NK-92 treated with Interleukin-12 subunit alpha and Interleukin-12 subunit beta, amount 100 ng/mL, for 24 hours (cell line): ENCODE results near the gene SERTM1.

Experiments used
- DNase-seq: peaks from one replicate; lab custom pipeline; 2025; lab: John Stamatoyannopoulos, UW

SERTM1 gene

DNA sequence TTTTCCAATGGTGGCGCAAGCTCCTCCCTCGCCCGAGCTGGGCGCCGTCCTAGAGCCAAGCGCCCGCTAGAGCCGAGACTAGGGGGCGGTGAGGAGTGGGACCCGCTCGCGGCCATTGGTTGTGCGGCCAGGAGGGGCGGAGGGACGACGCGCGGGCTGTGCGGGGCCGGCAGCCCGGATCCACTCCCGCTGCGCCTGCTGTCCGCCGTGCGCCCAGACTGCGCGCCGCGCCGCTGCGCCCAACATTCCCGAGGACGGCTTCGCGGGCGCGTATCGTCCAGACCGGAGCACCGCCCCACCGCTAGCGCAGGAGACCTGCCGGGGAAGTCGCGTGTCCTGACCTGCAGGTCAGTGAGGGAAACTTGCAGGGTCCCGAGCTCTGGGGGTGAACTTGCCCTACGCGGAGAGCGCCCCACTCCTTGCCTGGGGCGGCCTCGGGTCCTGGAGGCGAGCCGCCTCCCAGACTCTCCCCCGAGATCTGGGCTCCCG is at the start of gene SERTM1:
Gene SERTM1 (plus strand): TSS at position 183 of the 489 bp plus-strand sequence. CDS start 21,059 bp downstream, outside the sequence.
- no peak for DNase-seq

DNA sequence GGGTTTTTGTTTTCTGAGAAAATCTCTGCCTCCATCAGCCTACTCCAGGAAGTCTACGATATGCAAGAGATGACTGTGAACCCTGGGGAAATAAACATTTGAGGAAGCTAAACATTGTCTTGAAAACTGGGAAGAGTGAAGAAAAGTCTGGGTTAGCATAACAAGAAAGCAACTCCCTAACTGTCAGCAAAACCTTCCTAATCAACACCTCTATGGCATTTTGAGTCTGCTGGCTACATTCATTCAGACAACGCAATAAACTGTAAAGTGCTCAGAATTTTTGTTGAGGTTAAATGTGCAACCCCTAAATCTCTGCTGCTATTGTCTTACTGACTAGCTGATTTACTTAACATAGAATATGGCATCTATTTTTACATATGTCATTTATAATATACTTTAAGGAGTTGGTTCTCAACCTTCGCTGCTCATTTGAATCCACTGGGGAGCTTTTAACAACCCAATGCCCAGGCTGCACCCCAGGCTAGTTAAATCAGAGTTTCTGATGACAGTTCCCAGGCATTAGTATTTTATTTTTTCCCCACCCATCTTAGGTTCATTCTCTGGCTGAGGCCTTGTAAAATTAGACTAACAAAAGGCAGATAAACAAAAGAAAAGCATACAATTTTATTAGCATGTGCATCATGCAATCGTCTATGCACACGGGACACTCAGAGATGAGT is 45.3 kb upstream of the SERTM1 start:
- no peak for DNase-seq

DNA sequence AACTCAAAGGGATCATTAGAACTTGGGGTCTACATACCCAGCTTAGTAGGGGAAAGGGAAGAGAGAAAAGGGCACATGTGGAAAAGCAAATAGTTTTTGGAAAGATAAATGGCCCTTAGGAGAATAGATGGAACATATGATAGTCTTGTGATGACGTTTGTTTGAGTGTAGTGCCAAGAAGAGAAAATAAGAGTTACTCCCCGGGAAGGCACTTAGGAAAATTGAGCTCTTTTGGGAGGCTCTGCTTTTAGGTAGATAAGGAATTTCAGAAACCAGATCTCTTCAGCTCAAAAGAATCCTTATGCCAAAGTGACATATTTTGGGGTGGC is 44.8 kb upstream of the SERTM1 start:
- no peak for DNase-seq

DNA sequence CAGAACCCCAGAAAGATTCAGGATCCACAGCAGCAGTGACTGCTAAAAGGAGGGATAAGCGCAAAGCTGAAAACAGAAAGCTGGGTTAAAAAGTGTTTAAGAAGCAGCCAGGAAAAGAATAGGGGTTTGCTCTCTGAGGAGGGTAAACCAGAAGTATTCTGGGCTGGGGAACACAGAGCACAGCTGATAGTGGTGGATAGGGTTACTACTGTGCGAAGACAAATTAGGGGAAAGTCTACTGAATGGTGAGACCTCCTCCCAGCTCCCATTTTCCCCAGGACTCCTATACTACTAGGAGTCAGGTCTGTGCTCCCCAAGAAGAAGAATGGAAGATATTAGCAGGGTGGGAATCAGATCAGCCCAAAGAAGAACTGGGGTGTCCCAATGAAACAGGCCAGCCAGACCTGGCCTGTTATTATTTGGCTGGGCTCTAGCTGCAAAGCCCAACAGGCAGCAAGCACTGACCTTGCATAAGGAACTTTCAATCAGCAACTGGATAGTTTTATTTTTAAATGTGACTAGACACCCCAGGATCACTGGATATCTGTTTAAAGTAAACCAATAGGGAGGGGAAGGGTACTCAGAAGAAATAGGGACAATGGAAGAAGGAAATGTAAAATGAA is 43.5 kb upstream of the SERTM1 start:
- no peak for DNase-seq

DNA sequence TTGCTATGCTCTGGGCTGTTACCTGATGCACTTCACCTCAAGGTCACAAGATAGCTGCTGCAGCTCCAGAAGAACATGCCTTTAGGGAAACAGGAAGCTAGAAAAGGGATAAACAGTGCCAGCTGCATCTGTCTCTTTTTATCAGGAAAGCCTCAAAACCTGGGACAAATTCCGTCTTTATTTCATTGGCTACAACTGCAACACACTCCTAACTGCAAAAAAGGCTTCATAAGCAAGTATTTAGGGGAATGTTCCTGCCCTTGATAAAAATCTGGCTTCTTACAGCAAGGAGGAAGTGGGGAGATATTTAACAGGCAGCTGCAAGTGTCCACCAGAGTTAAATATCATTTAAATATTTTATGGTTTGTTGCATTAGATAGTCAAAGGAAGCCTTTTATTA is 34.2 kb upstream of the SERTM1 start:
- DNase-seq, result no peak

DNA sequence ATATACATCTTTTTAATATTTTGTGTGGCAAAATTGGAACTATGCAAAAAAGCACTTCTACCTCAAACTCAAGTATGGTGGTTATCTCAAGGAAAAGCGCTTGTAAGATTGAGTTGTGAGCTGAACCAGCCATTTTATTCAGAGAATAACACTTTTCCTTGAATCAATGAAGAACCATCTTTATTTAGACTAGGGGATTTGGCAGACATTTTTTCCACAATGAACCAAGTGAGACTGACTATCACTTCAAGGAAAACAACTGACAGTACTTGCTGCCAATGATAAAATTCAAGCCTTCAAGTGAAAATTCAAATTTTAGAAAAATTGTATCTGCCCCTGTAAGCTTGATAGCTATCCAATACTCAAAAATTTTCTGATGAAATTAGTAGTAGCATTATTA is 23.2 kb upstream of the SERTM1 start:
- no peak for DNase-seq

DNA sequence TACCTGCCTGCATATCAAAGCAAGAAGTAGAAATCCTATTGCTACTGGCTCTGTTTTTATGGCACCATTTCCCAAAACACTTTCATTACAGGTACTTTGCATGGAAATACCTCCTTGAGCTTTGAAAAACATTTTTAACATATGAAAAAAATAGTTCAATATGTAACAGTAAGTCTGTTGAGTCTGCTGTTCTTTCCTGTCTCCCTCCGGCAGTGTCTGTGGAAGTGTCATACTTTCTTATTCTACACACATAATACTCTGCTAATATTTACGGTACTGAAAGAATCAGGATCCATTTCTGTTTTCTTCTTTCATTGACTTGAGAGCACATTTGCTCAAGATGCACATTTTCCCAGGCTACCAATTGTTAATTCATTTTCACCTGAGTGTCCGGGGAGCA is 8.2 kb upstream of the SERTM1 start:
- DNase-seq, result no peak

DNA sequence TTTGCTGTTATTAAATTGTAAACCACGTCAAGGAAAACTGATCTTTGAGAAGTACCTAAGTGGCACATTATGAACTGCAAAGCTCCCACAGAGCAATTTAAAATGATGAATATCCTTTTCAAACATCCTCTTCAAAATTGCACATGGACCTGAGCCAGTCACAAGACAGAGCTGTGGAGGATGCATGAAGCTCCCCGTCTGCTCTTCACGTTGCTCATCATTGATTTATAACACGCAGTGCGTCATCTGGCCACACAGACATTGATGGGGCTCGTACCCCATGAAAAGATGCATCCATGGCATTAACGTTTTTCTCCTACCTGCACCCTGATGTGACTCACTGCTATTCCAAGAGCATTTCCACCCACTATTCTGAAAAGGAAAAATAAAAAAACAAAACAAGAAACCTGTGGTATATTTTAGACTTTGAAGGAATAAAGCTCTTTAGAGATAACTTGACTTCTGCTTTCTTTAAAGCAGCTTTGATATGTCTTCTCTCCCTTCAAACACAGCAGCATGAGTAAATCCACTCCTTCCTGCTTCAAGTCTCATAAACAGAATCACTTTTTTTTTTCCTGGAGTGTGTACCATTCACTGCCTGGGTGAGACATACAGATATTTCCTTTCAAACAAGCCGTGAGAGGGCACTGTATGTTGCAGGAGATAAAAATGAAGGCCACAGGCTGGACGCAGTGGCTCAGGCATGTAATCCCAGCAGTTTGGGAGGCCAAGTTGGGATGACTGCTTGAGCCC is 7.2 kb upstream of the SERTM1 start:
- no peak for DNase-seq

DNA sequence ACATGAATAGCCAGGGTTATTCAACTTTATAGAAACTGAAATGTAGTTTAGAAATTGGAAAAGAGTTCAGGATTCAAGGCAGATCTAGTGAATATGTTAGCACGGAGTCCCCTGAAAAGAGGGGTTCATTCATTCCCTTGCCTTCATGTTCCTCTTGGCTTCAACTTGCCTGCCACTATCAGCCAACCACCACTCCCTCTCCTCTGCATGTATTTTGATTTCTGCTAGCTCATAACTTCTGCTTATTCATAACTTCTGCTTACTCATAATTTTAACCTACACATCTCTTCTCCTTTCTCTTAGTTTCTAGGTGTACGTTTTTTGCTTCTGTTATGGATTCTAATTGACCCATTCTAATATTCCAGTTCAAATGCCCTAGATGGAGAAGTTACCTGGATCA is 5.5 kb upstream of the SERTM1 start:
- no peak for DNase-seq

DNA sequence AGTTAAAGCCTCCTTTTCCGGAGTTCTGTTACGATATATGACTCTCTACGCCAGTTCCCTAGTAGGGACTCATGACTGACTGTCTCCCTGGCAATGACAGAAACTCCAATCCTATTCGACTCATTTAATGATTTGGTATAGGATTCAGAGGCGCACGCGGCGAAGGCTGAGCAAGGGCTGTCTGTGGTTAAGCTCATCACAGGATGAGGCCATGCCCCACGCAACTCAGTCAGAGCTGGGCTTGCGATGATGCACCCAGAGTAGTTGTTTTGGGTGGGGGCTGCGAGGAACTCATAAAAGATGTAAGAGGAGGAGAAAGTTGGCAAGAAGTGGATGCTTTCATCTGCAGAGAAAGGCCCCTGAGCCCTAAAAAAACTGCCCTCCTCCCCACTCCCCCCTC is 468 bp upstream of the SERTM1 start:
- DNase-seq, result no peak

DNA sequence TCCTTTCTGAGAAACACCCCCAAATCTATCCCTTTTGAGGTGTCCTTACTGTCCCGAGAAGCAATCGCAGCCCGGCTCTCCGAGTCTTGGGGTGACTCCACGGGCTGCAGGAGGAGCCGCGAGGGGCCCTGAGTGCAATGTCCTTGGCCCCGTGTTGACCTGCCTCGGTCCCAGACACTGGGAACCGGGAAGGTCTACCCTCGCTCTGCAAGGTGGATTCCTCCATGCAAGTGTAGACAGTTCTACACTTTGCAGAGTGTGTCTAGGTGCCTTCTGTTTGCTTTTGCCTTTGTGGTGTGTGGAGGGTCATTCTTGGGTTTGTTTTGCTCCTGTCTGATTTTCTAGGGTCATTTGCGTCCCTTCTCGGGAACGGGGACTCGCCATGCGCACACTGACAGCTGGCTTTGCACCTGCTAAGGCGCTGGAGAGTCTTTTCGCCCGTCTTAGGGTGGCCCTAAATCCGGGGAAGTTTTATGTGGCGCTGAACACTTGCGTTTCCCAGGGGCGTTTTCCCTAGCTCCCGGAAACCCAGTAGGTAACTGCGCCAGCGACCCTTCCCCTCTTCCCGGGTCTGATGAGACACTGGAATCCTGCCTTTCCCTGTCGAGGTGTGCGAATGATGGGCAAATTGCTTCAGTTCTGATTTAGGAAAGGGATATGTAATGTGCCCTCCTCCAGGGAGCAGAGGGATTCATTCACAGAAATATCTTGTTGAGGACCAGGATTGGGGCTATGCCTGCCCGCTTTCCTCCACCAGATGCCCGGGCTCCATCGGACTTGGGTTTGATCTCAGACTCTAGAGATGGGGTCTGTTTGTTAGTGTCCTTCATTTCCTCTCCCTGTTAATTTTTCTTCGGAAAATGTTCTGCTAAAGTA is 755 bp downstream of the SERTM1 start:
- no peak for DNase-seq

DNA sequence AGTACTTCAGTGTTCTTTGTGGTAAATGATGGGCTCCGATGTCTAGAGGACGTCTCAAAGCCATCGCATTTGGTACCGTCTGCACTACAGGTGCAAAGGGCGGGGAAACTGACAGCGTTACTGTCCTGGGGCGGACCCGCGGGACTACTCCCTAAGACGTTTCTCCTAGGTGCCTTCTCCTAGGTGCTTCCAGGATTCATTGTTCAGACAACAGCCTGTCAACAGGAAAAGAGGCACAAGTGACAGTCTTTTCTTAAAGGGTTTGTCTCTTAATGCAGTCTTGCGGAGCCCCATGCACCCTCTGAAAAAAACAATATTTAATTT is 1.4 kb downstream of the SERTM1 start:
- DNase-seq, result no peak

DNA sequence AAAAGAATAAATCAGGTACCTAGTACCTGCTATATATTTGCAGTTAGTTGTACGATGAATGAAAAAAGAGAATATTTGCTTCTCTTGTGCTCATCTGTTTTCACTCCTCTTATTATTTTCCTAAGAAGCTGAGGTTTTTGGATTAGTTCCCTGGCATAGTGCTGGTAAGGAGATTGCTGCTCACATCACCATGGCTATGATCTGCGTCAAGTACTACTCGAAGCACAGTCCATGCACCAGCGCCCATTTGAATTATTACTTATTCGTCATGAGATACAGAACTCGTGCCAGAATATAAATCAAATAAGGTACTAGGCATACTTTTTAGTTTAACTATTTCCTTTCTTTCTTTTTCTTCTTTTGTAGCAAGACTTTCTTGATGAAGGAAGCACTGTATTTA is 7.1 kb downstream of the SERTM1 start:
- DNase-seq, result no peak

DNA sequence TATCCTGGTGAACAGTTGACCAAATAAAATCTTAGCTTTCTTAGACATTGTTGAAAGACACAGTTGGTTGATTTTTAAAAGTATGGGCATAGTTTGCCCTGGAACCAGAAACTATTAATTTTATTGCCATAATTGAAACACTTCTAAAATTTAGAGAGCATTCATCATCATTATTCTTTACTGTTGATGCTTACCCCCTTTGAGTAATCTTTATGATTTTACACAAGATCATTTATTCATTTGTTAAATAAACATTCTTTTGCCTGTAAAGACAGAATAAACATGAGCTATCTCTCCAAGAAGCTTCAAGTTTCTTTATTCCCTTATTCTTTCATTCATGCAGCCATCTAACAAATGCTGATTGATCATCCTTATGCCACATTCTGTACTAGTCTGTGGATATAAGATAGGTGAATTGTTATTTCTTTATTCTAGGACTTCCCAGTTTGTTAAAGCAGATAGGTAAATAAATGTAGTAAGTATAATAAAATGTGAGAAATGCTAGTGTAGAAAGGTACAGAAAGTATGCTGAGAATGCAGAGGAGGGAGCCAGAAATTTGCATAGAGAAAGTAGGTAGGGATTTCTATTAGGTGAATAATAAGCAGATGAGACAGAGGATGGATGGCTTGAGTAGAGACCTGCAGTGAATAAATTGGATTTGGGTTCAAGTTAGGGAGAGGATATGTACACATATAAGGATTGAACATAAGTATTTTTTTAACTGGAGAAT is 8.2 kb downstream of the SERTM1 start:
- DNase-seq, result no peak

DNA sequence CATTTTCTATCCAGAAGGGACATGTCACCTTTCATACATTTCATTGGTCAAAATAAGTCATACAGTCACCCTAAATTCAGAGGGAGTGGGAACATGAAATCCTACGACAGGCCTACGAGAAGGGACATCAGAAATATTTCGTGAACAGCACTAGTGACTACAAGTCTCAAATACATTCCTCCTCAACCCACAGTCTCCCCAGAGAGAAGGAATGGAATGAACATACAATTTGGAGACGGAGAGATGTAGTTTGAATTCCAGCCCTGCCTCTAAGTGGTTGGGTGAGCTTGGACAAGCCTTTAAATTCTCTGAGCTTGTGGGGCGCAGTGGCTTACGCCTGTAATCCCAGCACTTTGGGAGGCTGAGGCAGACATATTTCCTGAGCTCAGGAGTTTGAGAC is 9.9 kb downstream of the SERTM1 start:
- no peak for DNase-seq

DNA sequence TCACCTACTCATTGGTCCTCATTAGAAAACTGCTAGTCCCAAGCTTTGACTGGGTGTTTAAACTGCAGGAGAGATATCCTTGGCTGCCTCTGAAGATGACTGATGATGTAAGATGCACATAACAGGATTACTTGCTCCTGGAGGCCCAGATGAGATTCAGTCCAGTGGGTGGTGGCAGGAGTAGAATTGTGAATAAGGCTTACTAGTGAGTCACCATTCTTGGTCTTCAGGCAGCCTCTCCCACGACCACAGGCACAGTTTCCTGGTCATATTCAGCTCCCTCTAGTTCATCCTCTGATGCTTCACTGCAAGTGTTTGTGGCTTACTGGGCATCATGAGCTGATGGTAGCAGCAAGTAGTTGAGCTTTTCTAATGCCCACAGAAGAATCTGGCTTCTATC is 12.1 kb downstream of the SERTM1 start:
- peak; percentile 20 for DNase-seq

DNA sequence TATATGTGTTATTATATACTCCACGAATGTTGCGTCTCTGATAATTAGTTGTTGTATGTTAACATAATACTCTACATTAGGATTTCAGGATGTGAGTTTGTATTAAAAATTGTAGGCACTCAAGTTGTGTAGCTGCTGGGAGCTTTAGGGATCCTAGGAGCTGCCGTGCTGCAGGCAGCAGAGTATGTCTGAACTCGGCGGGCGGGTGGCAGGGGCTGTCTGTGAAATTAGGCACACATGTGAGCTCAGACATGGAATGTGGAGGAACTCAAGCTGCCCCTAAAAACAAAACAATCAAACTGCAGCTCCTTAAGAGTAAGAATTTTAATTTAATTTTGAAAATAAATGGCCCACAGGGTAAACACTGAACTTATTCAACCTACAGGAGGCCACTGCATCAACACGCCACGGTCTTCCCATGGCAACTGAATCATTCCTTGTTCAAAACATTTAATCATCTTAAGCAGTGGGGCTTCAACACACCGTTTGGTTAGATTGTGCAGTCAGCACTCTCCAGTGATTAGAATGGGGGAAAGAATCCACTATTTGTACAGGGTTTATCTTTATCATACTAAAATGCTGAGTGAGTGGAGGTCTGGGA is 22.7 kb downstream of the SERTM1 start:
- no peak for DNase-seq

DNA sequence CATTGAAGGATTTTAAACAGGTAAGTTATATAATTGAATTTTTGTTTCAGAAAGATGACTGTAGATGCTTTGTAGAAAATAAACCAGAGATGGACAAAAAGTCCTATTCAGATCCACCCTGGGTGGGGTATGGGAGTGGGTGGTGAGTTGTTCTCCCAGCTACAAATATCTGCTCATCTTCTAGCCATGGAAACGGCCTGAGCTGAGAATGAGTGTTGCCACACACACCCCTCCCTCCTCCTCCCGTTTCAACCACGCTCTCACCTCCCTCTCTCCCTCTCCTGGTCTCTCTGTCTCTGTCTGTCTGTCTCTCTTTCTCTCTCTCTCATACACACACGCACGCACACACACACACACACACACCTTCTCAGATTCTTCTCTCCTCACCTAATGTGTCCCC is 26.4 kb downstream of the SERTM1 start:
- DNase-seq, result no peak

DNA sequence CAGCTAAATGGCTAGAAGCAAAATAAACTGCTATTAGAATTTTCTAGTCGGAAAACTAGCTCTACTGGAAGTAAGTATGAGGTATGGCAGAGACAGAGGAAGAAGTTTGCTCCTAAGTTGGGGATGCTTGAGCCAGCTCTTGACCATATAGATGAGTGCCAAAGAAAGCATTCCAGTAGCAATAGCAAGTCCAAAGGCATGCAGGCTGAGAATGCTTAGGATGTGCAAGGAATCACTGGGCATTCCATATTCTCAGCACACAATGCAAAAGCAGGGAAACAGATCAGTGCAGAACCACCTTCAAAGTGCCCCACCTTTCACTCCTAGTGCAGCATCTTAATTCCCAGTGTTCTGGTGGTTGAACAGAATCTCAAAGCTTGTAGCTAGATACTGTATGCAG is 32.9 kb downstream of the SERTM1 start:
- no peak for DNase-seq

DNA sequence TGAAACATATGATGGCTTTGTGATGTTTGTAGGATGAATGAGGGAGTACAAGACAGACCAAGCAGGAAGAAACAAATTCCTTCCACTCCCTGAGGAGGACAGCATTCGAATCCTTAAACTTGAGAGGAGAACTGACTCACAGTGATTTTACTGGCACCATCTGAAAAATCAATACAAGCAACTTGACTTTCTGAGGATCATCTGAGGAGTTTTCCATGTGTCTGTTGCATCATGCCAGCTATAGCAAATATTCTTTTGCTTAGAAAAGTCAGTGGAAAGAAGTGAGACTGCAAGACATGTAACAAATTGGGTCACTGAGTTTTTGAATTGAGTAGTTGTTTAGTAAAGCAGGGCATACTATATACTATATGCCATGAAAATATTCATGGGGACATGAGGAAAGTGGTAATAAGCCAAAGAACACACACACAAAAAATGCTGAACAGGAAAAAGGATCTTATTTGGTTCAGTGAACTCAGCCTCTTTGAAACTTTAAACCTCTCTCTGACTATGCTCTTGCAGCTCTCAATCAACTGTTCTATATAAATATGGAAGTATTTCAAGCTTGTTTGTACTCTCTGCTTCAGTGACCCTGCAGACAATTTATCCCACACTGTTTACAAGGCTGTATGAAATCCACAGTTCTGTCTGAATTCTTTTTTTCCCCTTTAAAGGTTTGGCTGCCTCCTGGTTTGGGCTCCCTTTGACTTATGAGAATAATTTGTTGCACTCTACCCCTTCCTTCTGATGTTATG is 35.5 kb downstream of the SERTM1 start:
- DNase-seq, result no peak

DNA sequence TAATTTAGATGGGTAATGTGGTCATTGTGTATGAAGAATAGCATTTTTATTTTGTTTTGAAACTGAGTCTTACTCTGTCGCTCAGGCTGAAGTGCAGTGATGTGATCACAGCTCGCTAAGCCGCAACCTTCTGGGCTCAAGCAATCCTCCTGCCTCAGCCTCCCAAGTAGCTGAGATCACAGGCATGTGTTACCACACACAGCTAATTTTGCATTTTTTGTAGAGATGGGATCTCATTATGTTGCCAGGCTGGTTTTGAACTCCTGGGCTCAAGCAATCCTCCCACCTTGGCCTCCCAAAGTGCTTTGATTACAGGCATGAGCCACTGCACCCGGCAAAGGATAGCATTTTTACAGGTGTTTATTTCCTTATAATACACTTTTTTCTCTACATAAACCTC is 36.6 kb downstream of the SERTM1 start:
- no peak for DNase-seq
